Measurements from ENCODE around the gene PTMS. TPM values are rescaled to one million over a fixed set of nuclear protein-coding genes. Genes with fewer than 3 reads are reported as not detected.

Gene PTMS
- total RNA-seq, 1 donor: 150 TPM

- TF ChIP-seq CTCF (IDR thresholded peaks at IDR 0.05; ENCODE audit: insufficient read depth, low read depth, low read length): no peak
- no peak for DNase-seq (ENCODE audit: low read depth)
- no peak overlapping the region for H3K4me3 ChIP-seq (ENCODE audit: low read depth, low read length)
Observed at GRCh38 chr12:6745741-6746525, 20.2 kb upstream of the PTMS start.

GRCh38 chr12:6747216-6747615 lies 18.9 kb upstream of the PTMS start:
- TF ChIP-seq CTCF (IDR thresholded peaks at IDR 0.05; ENCODE audit: insufficient read depth, low read depth, low read length): no peak
- DNase-seq (ENCODE audit: low read depth): no peak

GRCh38 chr12:6748761-6749160 lies 17.4 kb upstream of the PTMS start:
- DNase-seq (ENCODE audit: low read depth): no peak
- no peak for TF ChIP-seq CTCF (IDR thresholded peaks at IDR 0.05; ENCODE audit: insufficient read depth, low read depth, low read length)
- H3K4me3 ChIP-seq (ENCODE audit: low read depth, low read length): no peak overlapping the region

More at GRCh38 chr12:6747216-6747615, 18.9 kb upstream of the PTMS start:
- no peak overlapping the region for H3K4me3 ChIP-seq (ENCODE audit: low read depth, low read length)

GRCh38 chr12:6750506-6750905 lies 15.7 kb upstream of the PTMS start:
- no peak for TF ChIP-seq CTCF (IDR thresholded peaks at IDR 0.05; ENCODE audit: insufficient read depth, low read depth, low read length)
- DNase-seq (ENCODE audit: low read depth): no peak
- no peak overlapping the region for H3K4me3 ChIP-seq (ENCODE audit: low read depth, low read length)

- peak overlapping the region; percentile 94 for H3K4me3 ChIP-seq (ENCODE audit: low read depth, low read length)
- DNase-seq (ENCODE audit: low read depth): no peak
- TF ChIP-seq CTCF (IDR thresholded peaks at IDR 0.05; ENCODE audit: insufficient read depth, low read depth, low read length): no peak
Observed at GRCh38 chr12:6751767-6752166, 14.4 kb upstream of the PTMS start.

- DNase-seq (ENCODE audit: low read depth): peak; percentile 67
- peak; percentile 61 for TF ChIP-seq CTCF (IDR thresholded peaks at IDR 0.05; ENCODE audit: insufficient read depth, low read depth, low read length)
- H3K4me3 ChIP-seq (ENCODE audit: low read depth, low read length): peak overlapping the region; percentile 94
Observed at GRCh38 chr12:6752167-6752920, 13.8 kb upstream of the PTMS start.

All from fibroblast of villous mesenchyme (primary cell).